Ammon's horn (tissue), 1 donor: Measurements from ENCODE around the gene ADAM30.

ENCODE experiments used
- DNase-seq: peaks from one replicate; pipeline ENCODE4 v3.0.0-alpha.2; 2016; ENCODE audit warnings: low spot score

ADAM30 gene

GRCh38 chr1:119896303-119896702, at the start of gene ADAM30:
Gene ADAM30, minus strand, starts transcription at chr1:119896515. Its CDS starts 179 bp downstream, at chr1:119896336.
- no peak for DNase-seq

GRCh38 chr1:119943216-119943615, 46.9 kb upstream of the ADAM30 start:
- no peak for DNase-seq

GRCh38 chr1:119941392-119941791, 45.1 kb upstream of the ADAM30 start:
- DNase-seq = no peak

GRCh38 chr1:119940697-119941096, 44.4 kb upstream of the ADAM30 start:
- no peak for DNase-seq

- no peak for DNase-seq
These were observed 40.9 kb upstream of the ADAM30 start for GRCh38 chr1:119937198-119937597.

GRCh38 chr1:119935915-119936314, 39.6 kb upstream of the ADAM30 start:
- no peak for DNase-seq

GRCh38 chr1:119935373-119935772, 39.1 kb upstream of the ADAM30 start:
- no peak for DNase-seq

- DNase-seq = no peak
These were observed 37.1 kb upstream of the ADAM30 start for GRCh38 chr1:119933397-119933796.

GRCh38 chr1:119929643-119930315, 33.5 kb upstream of the ADAM30 start:
- DNase-seq = no peak

GRCh38 chr1:119926553-119926952, 30.2 kb upstream of the ADAM30 start:
- DNase-seq = no peak

- peak; percentile 11 for DNase-seq
These were observed 28.9 kb upstream of the ADAM30 start for GRCh38 chr1:119924948-119925898.

- DNase-seq = no peak
These were observed 24.0 kb upstream of the ADAM30 start for GRCh38 chr1:119920104-119920968.

- DNase-seq = no peak
These were observed 22.9 kb upstream of the ADAM30 start for GRCh38 chr1:119919241-119919640.

- DNase-seq = no peak
These were observed 22.0 kb upstream of the ADAM30 start for GRCh38 chr1:119918301-119918700.

- no peak for DNase-seq
These were observed 21.2 kb upstream of the ADAM30 start for GRCh38 chr1:119917304-119918055.

- DNase-seq = no peak
These were observed 19.2 kb upstream of the ADAM30 start for GRCh38 chr1:119915517-119915916.

- DNase-seq = no peak
These were observed 17.8 kb upstream of the ADAM30 start for GRCh38 chr1:119914071-119914470.

GRCh38 chr1:119912963-119913362, 16.6 kb upstream of the ADAM30 start:
- no peak for DNase-seq

GRCh38 chr1:119911775-119912174, 15.5 kb upstream of the ADAM30 start:
- DNase-seq = no peak

- DNase-seq = no peak
These were observed 14.3 kb upstream of the ADAM30 start for GRCh38 chr1:119910618-119911017.

GRCh38 chr1:119909890-119910596, 13.7 kb upstream of the ADAM30 start:
- no peak for DNase-seq
